ENCODE data around the gene ZNF425.
"Not testable (repeated sequence)": the region's sequence is repeated elsewhere in the genome, so short reads cannot be mapped to it uniquely, and the experiment has no call there.

Gene ZNF425

GRCh38 chr7:149130572-149131198 is 4.6 kb upstream of the ZNF425 start:
- no peak for DNase-seq

- peak; percentile 73 for DNase-seq
Measured at GRCh38 chr7:149126662-149127266, 640 bp upstream of the ZNF425 start.

GRCh38 chr7:149125189-149125862 is 798 bp downstream of the ZNF425 start:
- no peak for DNase-seq

- DNase-seq: no peak
Measured at GRCh38 chr7:149109969-149110368, 16.2 kb downstream of the ZNF425 start.

- no peak for DNase-seq
Measured at GRCh38 chr7:149104749-149105148, 21.4 kb downstream of the ZNF425 start.

GRCh38 chr7:149104214-149104613 is 21.9 kb downstream of the ZNF425 start:
- no peak for DNase-seq

- no peak for DNase-seq
Measured at GRCh38 chr7:149103424-149103823, 22.7 kb downstream of the ZNF425 start.

GRCh38 chr7:149102666-149103065 is 23.5 kb downstream of the ZNF425 start:
- no peak for DNase-seq

- no peak for DNase-seq
Measured at GRCh38 chr7:149100821-149101220, 25.3 kb downstream of the ZNF425 start.

GRCh38 chr7:149099058-149099457 is 27.1 kb downstream of the ZNF425 start:
- DNase-seq: no peak

GRCh38 chr7:149097088-149097487 is 29.0 kb downstream of the ZNF425 start:
- no peak for DNase-seq

GRCh38 chr7:149093228-149093627 is 32.9 kb downstream of the ZNF425 start:
- no peak for DNase-seq

- DNase-seq: not testable (repeated sequence)
Measured at GRCh38 chr7:149092244-149092643, 33.9 kb downstream of the ZNF425 start.

GRCh38 chr7:149090397-149091195 is 35.5 kb downstream of the ZNF425 start, which contains the start of gene ZNF786:
ZNF786 (minus strand) TSS chr7:149090718; CDS start chr7:149090640, 78 bp downstream.
- peak; percentile 94 for DNase-seq

GRCh38 chr7:149087376-149087775 is 38.7 kb downstream of the ZNF425 start:
- no peak for DNase-seq

- DNase-seq: no peak
Measured at GRCh38 chr7:149085866-149086265, 40.3 kb downstream of the ZNF425 start.

- DNase-seq: no peak
Measured at GRCh38 chr7:149084407-149084806, 41.7 kb downstream of the ZNF425 start.

- DNase-seq: no peak
Measured at GRCh38 chr7:149081914-149082313, 44.2 kb downstream of the ZNF425 start.

GRCh38 chr7:149077594-149077993 is 48.5 kb downstream of the ZNF425 start:
- no peak for DNase-seq

- no peak for DNase-seq
Measured at GRCh38 chr7:149075286-149075685, 50.8 kb downstream of the ZNF425 start.

GRCh38 chr7:149074116-149074885 is 51.8 kb downstream of the ZNF425 start:
- no peak for DNase-seq

GRCh38 chr7:149072438-149072775 is 53.7 kb downstream of the ZNF425 start:
- no peak for DNase-seq

Data from right hindlimb (tissue), 1 donor.